Measurements from ENCODE around the gene BRD7.

BRD7 gene

GRCh38 chr16:50288026-50288425 is 80.8 kb downstream of the BRD7 start:
- no peak for DNase-seq

- DNase-seq: no peak
Measured at GRCh38 chr16:50286681-50287080, 82.1 kb downstream of the BRD7 start.

GRCh38 chr16:50285406-50286003 is 83.3 kb downstream of the BRD7 start:
- no peak for DNase-seq

- no peak for DNase-seq
Measured at GRCh38 chr16:50284131-50284911, 84.5 kb downstream of the BRD7 start.

GRCh38 chr16:50282955-50283631 is 85.7 kb downstream of the BRD7 start:
- no peak for DNase-seq

- DNase-seq: no peak
Measured at GRCh38 chr16:50282010-50282538, 86.7 kb downstream of the BRD7 start.

GRCh38 chr16:50281391-50282009 is 87.3 kb downstream of the BRD7 start:
- DNase-seq: peak; percentile 95

- no peak for DNase-seq
Measured at GRCh38 chr16:50280932-50281331, 87.9 kb downstream of the BRD7 start.

GRCh38 chr16:50279504-50279865 is 89.3 kb downstream of the BRD7 start:
- peak; percentile 42 for DNase-seq

- DNase-seq: no peak
Measured at GRCh38 chr16:50278251-50278650, 90.5 kb downstream of the BRD7 start.

GRCh38 chr16:50276801-50277555 is 91.8 kb downstream of the BRD7 start:
- DNase-seq: no peak

GRCh38 chr16:50276326-50276640 is 92.5 kb downstream of the BRD7 start:
- no peak for DNase-seq

GRCh38 chr16:50275428-50276325 is 93.1 kb downstream of the BRD7 start:
- no peak for DNase-seq

GRCh38 chr16:50275098-50275415 is 93.7 kb downstream of the BRD7 start:
- no peak for DNase-seq

GRCh38 chr16:50274326-50275097 is 94.3 kb downstream of the BRD7 start:
- no peak for DNase-seq

GRCh38 chr16:50273888-50274325 is 94.9 kb downstream of the BRD7 start:
- no peak for DNase-seq

- DNase-seq: no peak
Measured at GRCh38 chr16:50273382-50273690, 95.5 kb downstream of the BRD7 start.

GRCh38 chr16:50272687-50273381 is 96.0 kb downstream of the BRD7 start:
- DNase-seq: no peak

GRCh38 chr16:50272111-50272571 is 96.6 kb downstream of the BRD7 start:
- DNase-seq: no peak
